NCI-H748 (cell line): ENCODE results near the gene TADA3.
"Not testable (repeated sequence)": the region's sequence is repeated elsewhere in the genome, so short reads cannot be mapped to it uniquely, and the experiment has no call there.

Experiments used
- DNase-seq: peaks from one replicate; lab custom pipeline; 2025; ENCODE audit not compliant: unreplicated experiment; lab: John Stamatoyannopoulos, UW

Gene TADA3

GRCh38 chr3:9785602-9786001 is 6.7 kb downstream of the TADA3 start:
- DNase-seq: no peak

GRCh38 chr3:9784965-9785364 is 7.3 kb downstream of the TADA3 start:
- no peak for DNase-seq

- DNase-seq: no peak
Measured at GRCh38 chr3:9783954-9784353, 8.3 kb downstream of the TADA3 start.

GRCh38 chr3:9782770-9783169 is 9.5 kb downstream of the TADA3 start:
- DNase-seq: no peak

- no peak for DNase-seq
Measured at GRCh38 chr3:9781978-9782603, 10.2 kb downstream of the TADA3 start.

GRCh38 chr3:9781551-9781950 is 10.7 kb downstream of the TADA3 start:
- DNase-seq: no peak

GRCh38 chr3:9780910-9781309 is 11.4 kb downstream of the TADA3 start:
- no peak for DNase-seq

GRCh38 chr3:9780458-9780812 is 11.8 kb downstream of the TADA3 start:
- DNase-seq: no peak

GRCh38 chr3:9779721-9780457 is 12.4 kb downstream of the TADA3 start:
- no peak for DNase-seq

GRCh38 chr3:9779075-9779593 is 13.1 kb downstream of the TADA3 start:
- DNase-seq: no peak

GRCh38 chr3:9778143-9779074 is 13.9 kb downstream of the TADA3 start:
- no peak for DNase-seq

GRCh38 chr3:9777694-9778021 is 14.6 kb downstream of the TADA3 start:
- DNase-seq: no peak

GRCh38 chr3:9776896-9777693 is 15.2 kb downstream of the TADA3 start:
- DNase-seq: no peak

GRCh38 chr3:9771007-9771406 is 21.3 kb downstream of the TADA3 start:
- DNase-seq: not testable (repeated sequence)

GRCh38 chr3:9770276-9770812 is 21.9 kb downstream of the TADA3 start:
- no peak for DNase-seq

- DNase-seq: peak; percentile 51
Measured at GRCh38 chr3:9769426-9770275, 22.6 kb downstream of the TADA3 start, which contains the start of gene CAMK1. Gene CAMK1 (minus strand): TSS chr3:9769947. CDS start chr3:9767749, 2,198 bp downstream.

- no peak for DNase-seq
Measured at GRCh38 chr3:9769012-9769411, 23.3 kb downstream of the TADA3 start.

GRCh38 chr3:9768141-9768775 is 24.0 kb downstream of the TADA3 start:
- no peak for DNase-seq

- DNase-seq: no peak
Measured at GRCh38 chr3:9767418-9767817, 24.9 kb downstream of the TADA3 start.
